GOT3 (cell line): Measurements from ENCODE around the gene EP400.

ENCODE experiments used
- DNase-seq: peaks from one replicate; lab custom pipeline; 2025; ENCODE audit warnings: mixed read lengths; lab: John Stamatoyannopoulos, UW

EP400 gene

GRCh38 chr12:131912518-131913274 lies 37.0 kb upstream of the EP400 start:
- no peak for DNase-seq

DNA sequence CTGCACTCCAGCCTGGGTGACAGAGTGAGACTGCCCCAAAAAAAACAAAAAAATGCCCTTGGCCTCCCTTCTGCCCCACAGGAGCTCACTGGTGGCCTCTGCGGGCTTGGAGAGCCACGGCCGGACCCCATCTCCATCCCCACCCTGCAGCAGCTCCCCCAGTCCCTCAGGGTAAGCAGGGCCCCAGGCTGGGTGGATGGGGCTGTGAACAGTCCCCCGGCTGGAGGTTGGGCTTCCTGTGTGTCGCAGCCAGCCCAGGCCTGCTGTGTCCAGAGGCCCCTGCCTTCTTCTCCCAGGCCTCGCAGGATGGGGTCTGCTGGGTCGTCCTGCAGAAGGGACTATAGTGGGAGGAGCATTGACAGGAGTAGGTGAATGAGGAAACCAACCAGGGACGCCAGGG lies 36.1 kb upstream of the EP400 start:
- no peak for DNase-seq

- DNase-seq: no peak
Observed at GRCh38 chr12:131914179-131914702, 35.5 kb upstream of the EP400 start.

- DNase-seq: no peak
Observed at GRCh38 chr12:131915000-131915689, 34.6 kb upstream of the EP400 start.

GRCh38 chr12:131915823-131916222 lies 33.9 kb upstream of the EP400 start:
- no peak for DNase-seq

- DNase-seq: no peak
Observed at GRCh38 chr12:131916306-131917138, 33.2 kb upstream of the EP400 start.

- DNase-seq: no peak
Observed at GRCh38 chr12:131917139-131917710, 32.5 kb upstream of the EP400 start.

GRCh38 chr12:131917711-131918306 lies 31.9 kb upstream of the EP400 start:
- no peak for DNase-seq

GRCh38 chr12:131918311-131919050 lies 31.3 kb upstream of the EP400 start:
- no peak for DNase-seq

DNA sequence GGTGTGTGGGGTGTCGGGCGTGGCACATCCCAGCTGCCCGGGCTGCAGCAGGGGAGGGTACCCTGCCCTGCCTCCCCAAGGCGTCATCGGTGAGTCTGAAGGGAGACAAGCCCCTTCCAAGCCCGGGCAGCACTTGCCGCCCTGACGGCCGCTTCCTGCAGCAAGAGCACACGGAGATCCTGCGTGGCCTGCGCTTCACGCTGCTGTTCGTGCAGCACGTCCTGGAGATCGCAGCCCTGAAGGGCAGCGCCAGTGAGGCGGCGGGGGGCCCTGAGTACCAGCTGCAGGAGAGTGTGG lies 30.7 kb upstream of the EP400 start:
- no peak for DNase-seq

DNA sequence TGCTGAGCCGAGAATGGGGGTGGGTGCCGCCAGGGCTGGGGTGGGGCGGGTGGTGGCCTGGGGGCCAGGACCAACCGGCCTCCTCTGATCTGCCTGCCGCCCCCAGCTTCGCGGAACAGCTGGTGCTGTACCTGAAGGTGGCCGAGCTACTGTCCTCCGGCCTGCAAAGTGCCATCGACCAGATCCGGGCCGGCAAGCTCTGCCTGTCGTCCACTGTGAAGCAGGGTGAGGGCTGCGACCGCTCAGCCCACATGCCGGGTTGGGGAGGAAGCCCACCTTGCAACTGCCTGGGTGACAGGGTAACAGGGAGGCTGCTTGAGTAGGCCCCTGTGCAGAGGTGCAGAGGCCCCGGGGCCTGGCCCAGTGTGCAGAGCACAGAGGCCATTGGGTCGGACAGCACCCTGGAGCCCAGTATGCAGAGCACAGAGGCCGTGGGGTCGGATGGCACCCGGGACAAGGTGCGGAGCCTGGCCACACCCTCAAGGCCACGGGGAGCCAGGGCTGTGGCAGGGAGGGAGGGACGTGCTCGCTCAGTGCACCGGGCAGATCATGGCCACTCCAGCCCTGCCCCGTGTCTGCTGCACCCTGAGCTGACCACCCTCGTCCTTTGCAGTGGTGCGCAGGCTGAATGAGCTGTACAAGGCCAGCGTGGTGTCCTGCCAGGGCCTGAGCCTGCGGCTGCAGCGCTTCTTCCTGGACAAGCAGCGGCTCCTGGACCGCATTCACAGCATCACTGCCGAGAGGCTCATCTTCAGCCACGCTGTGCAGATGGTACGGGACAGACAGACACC lies 30.2 kb upstream of the EP400 start:
- DNase-seq: no peak

DNA sequence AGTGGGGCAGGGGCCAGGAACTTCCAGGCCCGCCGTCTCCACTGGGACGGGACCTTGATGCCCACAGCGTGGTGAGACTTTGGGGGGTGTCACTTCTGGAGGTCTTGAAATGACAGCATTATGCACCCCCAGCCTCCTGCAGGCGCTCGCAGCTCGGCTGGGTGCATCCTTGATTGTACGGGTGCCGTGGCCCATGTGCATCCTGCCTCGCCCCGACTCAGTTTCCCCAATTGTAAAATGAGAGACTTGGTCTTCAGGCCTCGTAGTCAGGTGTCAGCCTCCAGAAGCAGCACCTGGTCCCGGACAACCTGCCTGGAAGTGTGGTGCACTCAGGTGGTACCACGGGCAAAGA lies 29.6 kb upstream of the EP400 start:
- no peak for DNase-seq

GRCh38 chr12:131920902-131921840 lies 28.6 kb upstream of the EP400 start:
- no peak for DNase-seq

- no peak for DNase-seq
Observed at GRCh38 chr12:131921866-131922769, 27.6 kb upstream of the EP400 start.

DNA sequence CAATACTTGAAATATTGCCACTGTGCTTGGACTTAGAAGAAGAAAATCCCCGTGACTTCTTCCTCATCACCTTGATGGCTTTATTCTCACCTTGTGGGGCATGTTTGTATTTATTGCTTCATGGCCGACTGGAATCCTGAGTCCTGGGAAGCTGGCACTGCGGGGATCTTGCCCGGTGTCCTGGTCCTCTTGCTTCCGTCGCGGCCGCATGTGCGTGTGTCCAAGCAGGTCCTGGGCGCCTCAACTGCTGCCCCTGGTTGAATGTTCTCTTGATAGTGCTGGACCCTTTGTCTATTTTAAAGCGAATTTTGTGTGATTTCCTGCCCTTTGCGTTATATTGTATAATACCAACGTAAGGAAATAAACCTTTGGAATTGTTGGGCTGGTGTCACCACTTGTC lies 27.0 kb upstream of the EP400 start:
- no peak for DNase-seq

GRCh38 chr12:131923260-131923659 lies 26.5 kb upstream of the EP400 start:
- no peak for DNase-seq

- no peak for DNase-seq
Observed at GRCh38 chr12:131927110-131928079, 22.3 kb upstream of the EP400 start.
